ENCODE measurements around the gene HIGD1B.
A peak's percentile ranks its signal among the peaks of the same experiment; 100 is the strongest.

HIGD1B gene

GRCh38 chr17:44840936-44841335 is 6.7 kb upstream of the HIGD1B start:
- TF ChIP-seq, protein P1, sequence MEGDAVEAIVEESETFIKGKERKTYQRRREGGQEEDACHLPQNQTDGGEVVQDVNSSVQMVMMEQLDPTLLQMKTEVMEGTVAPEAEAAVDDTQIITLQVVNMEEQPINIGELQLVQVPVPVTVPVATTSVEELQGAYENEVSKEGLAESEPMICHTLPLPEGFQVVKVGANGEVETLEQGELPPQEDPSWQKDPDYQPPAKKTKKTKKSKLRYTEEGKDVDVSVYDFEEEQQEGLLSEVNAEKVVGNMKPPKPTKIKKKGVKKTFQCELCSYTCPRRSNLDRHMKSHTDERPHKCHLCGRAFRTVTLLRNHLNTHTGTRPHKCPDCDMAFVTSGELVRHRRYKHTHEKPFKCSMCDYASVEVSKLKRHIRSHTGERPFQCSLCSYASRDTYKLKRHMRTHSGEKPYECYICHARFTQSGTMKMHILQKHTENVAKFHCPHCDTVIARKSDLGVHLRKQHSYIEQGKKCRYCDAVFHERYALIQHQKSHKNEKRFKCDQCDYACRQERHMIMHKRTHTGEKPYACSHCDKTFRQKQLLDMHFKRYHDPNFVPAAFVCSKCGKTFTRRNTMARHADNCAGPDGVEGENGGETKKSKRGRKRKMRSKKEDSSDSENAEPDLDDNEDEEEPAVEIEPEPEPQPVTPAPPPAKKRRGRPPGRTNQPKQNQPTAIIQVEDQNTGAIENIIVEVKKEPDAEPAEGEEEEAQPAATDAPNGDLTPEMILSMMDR (conservative IDR thresholded peaks at IDR 0.05; ENCODE audit: low read depth, low read length) = no peak
- H3K4me3 ChIP-seq (ENCODE audit: low read length) = no peak overlapping the region
- DNase-seq (ENCODE audit: low read depth) = no peak

DNA sequence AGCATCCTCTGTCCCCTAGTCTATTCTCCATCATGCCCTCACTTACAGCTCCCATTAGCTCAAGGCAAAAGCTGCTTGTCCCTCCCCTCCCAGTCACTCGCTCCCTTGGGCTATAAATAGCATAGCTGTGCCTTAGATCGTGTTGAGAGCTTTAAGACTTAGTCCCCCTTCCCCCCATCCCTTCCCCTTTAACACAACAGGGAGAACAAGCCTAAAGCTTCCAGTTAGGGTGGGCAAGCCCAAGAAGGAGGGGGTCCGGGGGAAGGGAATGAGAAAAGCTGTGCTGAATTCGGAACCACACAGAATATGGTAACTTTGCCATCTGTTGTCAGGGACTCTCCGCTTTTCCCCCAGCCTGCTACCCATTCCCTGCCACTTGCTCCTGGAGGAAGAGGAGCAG is 4.9 kb upstream of the HIGD1B start:
- DNase-seq (ENCODE audit: low read depth) = no peak
- H3K4me3 ChIP-seq (ENCODE audit: low read length) = no peak overlapping the region
- TF ChIP-seq, protein P1 (conservative IDR thresholded peaks at IDR 0.05; ENCODE audit: low read depth, low read length) = no peak

DNA sequence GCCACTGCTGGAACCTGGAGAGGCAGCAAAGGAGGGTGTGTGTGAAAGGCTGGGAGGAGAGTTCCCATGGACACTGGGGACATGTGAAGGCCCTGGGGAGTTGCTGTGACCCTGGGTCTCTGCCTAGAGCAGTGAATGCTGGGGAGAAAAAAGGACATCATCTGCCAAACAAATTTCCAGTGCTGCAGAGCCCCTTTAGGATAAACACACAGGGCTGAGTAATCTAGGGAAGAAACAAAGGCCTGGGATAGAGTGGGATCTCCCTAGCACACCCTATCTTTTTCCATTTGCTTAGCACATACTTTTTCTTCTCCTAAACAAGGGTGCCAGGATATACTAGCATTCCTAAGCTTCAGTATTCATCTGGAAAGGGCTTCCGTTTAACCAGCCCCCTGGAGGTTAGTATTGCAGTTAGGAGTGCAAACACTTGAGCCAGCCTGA is 3.3 kb upstream of the HIGD1B start:
- TF ChIP-seq, protein P1 (conservative IDR thresholded peaks at IDR 0.05; ENCODE audit: low read depth, low read length) = peak; percentile 12

GRCh38 chr17:44846206-44846605 is 1.5 kb upstream of the HIGD1B start:
- H3K4me3 ChIP-seq (ENCODE audit: low read length) = no peak overlapping the region
- TF ChIP-seq, protein P1 (conservative IDR thresholded peaks at IDR 0.05; ENCODE audit: low read depth, low read length) = no peak

More for the DNA sequence above, 3.3 kb upstream of the HIGD1B start:
- DNase-seq (ENCODE audit: low read depth) = no peak
- no peak overlapping the region for H3K4me3 ChIP-seq (ENCODE audit: low read length)

GRCh38 chr17:44848257-44848795 is 643 bp downstream of the HIGD1B start:
- no peak for DNase-seq (ENCODE audit: low read depth)
- TF ChIP-seq, protein P1 (conservative IDR thresholded peaks at IDR 0.05; ENCODE audit: low read depth, low read length) = no peak
- H3K4me3 ChIP-seq (ENCODE audit: low read length) = no peak overlapping the region

More at GRCh38 chr17:44846206-44846605, 1.5 kb upstream of the HIGD1B start:
- DNase-seq (ENCODE audit: low read depth) = no peak

DNA sequence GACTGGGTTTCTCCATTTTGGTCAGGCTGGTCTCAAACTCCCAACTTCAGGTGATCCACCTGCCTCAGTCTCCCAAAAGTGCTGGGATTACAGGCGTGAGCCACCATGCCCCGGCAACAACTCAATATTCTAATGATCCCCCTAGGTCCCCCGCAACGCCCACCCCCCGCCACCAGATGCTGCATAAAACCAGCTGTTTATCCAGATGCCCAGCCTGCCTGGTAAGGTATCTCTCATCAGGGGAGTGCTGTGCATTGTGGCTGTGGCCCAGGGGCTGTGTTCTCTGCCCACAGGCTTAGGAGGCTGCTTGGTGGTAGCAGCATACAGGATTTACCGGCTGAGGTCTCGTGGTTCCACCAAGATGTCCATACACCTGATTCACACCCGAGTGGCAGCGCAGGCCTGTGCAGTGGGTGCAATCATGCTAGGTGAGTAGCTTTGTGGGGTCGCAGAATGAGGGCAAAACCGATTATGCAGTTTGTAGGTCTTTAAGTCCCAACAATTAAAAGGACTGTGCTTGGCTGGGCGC is 1.3 kb downstream of the HIGD1B start:
- H3K4me3 ChIP-seq (ENCODE audit: low read length) = no peak overlapping the region
- TF ChIP-seq, protein P1 (conservative IDR thresholded peaks at IDR 0.05; ENCODE audit: low read depth, low read length) = no peak
- no peak for DNase-seq (ENCODE audit: low read depth)

DNA sequence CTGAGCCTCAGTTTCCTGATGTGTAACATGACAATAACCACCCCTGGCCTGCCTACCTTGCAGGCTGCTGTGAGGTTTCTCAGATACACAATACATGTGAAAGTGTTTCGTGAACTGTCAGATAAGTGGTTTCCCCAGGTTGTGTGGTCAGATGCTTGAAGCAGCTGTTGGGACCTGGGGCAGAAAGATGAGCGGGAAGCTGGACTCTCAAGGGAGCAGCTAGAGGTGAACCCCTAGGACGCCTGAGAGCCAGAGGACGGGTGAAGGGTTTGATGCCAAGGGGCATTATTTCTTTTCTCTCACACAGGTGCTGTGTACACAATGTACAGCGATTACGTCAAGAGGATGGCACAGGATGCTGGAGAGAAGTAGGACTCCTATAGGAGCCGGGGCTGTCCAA is 2.3 kb downstream of the HIGD1B start:
- H3K4me3 ChIP-seq (ENCODE audit: low read length) = no peak overlapping the region
- DNase-seq (ENCODE audit: low read depth) = no peak
- TF ChIP-seq, protein P1 (conservative IDR thresholded peaks at IDR 0.05; ENCODE audit: low read depth, low read length) = no peak
